ENCODE results near the gene KRT38.

KRT38 gene

GRCh38 chr17:41393826-41394225 is 47.0 kb downstream of the KRT38 start:
- no peak for DNase-seq

GRCh38 chr17:41393294-41393693 is 47.5 kb downstream of the KRT38 start:
- DNase-seq: no peak

- no peak for DNase-seq
Measured at GRCh38 chr17:41392278-41392677, 48.5 kb downstream of the KRT38 start.

- DNase-seq: no peak
Measured at GRCh38 chr17:41391535-41391934, 49.2 kb downstream of the KRT38 start.

- no peak for DNase-seq
Measured at GRCh38 chr17:41390411-41390938, 50.3 kb downstream of the KRT38 start.

GRCh38 chr17:41387670-41388069 is 53.1 kb downstream of the KRT38 start:
- DNase-seq: no peak

- DNase-seq: no peak
Measured at GRCh38 chr17:41386227-41386626, 54.6 kb downstream of the KRT38 start.
